Measurements from ENCODE around the gene MYRIP.
"Not testable (repeated sequence)": the region's sequence is repeated elsewhere in the genome, so short reads cannot be mapped to it uniquely, and the experiment has no call there.

MYRIP gene

DNA sequence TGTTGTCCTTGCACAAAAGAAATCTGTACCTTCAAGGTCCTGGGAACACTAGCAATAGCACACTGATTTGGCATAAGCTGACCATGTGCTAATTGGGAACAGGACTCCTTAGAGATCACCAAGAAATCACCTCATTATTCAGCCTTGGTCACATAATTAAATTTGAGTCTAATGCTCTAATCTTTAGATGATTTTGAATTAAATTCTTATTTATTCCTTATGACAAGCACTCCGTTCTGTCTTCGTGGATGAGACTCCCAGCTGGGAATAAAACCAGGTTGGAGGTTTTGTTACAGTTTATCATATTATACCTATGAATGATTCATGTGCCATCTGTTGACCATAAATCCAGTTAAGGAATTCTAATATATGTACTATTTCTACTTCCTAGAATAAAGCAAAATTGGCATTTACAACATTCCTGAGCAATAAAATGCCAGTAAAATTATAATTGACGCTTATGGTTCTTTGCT, 162.2 kb downstream of the MYRIP start:
- DNase-seq (ENCODE audit: low read depth), result no peak

DNA sequence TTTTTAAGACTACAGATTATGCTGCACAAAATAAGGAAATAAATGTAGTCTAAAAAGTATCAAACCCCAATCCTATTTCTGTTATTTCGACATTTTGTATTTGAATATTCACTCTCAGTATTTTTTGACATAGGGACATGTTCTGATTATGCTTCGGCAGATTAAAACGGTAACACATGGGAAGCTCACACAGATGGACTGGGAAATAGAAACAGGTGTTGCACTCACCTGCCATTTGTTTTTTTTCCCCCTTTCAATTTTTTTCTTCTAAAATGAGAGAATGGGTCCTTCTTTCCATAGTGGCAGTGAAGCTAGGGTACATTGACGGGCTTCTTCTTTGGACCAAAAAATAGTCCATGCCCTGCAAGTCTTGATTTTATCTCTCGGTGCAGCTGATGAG, 163.1 kb downstream of the MYRIP start:
- DNase-seq (ENCODE audit: low read depth), result no peak

DNA sequence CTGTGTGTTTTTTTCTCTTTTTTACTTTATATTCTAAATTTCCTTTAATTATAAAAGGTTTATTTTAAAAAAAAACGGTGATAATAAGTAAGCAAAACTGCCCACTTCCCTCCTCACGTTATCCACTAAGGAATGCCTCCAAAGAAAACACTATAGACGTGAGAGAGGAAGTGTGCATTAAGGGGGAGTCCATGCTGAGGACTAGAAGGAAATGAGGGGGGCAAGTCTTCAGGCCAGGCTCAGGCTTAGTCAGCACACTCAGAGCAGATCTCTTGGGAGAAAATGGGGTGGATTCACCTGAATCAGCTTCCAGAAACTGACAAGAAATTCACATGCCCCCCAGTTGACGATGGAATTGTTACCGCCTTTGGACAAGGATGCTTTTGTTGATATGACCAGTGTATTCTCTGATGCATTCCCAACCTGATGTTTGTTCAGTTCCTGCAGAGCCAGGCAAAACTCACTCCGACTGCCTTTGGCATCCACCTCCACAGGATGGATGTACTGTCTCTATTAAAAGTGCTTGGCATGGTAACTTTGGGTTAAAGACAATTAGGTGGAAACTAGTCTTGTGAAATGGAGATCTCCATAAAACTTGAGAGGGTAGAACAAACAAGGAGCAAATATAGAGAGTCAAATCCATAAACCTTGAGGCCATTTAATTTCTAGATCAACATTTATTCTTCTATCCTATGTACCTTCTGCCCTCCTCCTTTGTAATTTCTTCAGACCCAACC, 167.8 kb downstream of the MYRIP start:
- no peak for DNase-seq (ENCODE audit: low read depth)

- DNase-seq (ENCODE audit: low read depth), result no peak
Observed at GRCh38 chr3:39978308-39978707, 168.9 kb downstream of the MYRIP start.

DNA sequence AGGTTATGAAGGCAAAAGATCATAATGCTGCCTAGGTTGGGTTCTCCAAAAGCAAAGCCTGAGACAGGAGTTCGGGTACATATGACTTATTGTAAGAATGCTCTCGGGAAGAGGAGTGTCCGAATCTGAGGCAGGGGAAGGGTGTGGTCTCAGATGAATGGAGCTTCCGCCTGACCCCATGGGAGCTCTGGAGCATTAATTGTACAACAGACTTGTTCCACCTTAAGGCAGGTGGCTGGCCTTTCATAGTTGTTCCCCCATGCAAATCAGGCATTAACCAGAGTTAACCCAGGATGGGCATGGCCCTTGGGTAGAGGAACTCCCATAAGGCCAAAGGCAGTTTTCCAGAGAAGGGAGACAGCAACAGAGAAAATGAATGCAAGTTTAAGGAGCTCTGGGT, 170.6 kb downstream of the MYRIP start:
- DNase-seq (ENCODE audit: low read depth), result no peak

DNA sequence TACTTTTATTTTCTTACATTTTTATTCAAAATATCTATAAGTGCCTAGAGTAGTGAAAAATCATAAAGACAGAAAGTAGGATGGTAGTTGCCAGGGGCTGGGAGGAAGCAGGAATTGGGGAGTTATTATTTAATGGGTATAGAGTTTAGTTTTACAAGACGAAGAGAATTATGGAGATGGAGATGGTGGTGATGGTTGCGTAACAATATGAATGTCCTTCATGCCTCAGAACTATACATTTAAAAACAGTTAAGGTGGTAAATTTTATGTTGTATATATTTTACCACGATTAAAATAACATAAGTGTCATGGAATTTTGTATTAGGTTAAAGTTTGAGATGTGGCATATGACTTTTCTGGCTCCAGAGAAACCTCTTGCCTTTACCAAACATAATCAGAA, 171.4 kb downstream of the MYRIP start:
- DNase-seq (ENCODE audit: low read depth), result no peak

DNA sequence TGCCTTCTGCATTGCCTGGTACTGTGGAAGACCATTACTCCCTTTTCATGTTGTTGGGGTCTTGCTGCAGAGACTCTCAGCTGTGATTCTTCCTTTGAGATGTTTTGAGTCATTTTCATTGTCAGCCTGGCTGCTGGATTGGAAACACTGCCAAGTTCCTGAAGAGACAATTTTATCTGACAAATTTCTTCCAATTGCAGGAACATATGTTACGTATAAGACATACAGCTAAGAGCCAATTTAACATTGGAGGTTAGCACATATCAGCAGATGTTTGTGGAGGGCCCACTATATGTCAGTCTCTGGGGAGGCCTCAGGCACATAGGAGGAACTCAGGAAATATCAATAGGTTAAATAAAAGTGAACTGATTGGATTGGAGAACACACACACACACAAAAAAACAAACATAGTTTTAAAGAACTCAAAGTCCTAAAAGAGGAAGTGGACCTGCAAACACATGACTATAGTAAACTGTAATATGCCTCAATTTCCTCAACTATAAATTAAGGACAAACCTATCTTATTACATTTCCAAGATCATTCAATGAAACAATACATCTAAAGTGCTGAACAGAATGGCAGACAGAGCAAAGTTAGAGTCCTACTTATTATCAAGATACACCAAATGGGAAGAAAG, 172.3 kb downstream of the MYRIP start:
- no peak for DNase-seq (ENCODE audit: low read depth)

GRCh38 chr3:39982665-39983357, 173.4 kb downstream of the MYRIP start:
- DNase-seq (ENCODE audit: low read depth), result no peak

DNA sequence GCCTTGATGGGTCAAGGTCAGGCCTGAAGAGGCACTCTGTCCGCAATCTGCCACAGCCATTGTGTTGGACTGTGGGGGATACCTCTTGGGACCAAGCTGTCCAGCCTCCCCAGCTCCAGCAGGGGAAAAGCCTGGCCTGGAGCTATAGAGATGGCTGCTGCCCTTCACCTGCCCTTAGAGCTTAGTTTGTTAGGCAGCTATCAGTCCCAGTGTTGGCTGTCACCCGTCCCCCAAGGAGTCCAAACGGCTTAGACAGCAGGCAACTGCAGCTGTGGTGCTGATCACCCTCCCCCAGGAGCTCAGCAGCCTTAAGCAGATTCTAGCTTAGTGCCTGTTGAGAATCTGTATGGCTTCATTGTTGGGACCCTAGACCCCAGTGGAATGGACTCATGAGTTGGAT, 180.3 kb downstream of the MYRIP start:
- DNase-seq (ENCODE audit: low read depth), result no peak

DNA sequence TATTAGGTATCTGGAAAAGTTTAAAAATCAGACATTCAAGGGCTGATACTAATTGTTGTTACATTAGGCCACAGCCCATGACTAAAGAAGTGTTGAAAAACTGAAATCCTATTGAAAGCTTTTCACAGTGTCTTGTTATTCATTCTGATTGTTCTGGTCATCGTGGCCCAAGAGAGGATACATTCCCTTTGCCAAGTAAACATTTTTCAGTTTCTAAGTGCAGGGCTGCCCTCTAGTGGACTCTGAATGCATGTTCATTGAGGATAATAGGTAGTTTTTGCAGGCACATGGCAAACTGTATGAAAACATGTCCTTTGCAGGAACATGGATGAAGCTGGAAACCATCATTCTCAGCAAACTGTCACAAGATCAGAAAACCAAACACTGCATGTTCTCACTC, 181.1 kb downstream of the MYRIP start:
- no peak for DNase-seq (ENCODE audit: low read depth)

- no peak for DNase-seq (ENCODE audit: low read depth)
Observed at GRCh38 chr3:40008796-40009195, 199.4 kb downstream of the MYRIP start.

DNA sequence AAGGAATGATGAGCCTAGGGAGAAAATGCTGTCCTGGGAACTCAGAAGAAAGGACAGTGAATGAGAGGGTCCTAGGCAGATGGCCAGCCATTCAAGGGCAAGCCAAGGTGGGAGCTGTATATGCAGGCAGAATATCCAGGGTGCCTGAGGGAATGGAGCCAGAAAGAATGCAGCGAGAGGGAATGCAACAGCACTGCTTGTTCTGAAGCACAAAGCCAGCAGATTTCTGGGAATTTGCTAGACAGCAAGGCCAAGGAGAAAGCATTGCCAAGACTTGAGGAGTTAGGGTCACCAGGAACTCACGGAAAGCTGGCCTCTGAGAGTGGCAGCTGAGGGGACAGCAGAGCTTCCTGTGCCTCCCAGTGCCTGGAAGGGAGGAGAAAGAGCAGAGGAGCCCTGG, 200.6 kb downstream of the MYRIP start:
- DNase-seq (ENCODE audit: low read depth), result no peak

DNA sequence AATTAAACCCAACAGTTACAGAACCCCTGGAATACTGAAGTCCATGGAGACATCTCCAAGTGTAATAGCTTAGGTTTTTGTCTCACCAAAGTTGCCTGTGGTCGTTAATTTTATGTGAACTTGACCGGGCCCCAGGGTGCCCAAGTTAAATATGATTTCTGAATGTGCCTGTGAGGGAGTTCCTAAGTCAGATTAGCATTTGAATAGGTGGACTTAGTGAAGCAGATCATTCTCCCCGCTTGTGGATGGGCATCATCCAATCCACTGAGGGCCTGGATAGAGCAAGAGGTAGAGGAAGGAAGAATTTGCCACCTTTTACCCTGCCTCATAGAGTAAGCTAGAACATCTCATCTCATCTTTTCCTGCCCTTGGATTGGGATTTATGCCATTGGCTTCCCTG, 203.0 kb downstream of the MYRIP start:
- DNase-seq (ENCODE audit: low read depth), result no peak

- no peak for DNase-seq (ENCODE audit: low read depth)
Observed at GRCh38 chr3:40016391-40016790, 207.0 kb downstream of the MYRIP start.

GRCh38 chr3:40018369-40018768, 209.0 kb downstream of the MYRIP start:
- DNase-seq (ENCODE audit: low read depth), result no peak

- DNase-seq (ENCODE audit: low read depth), result no peak
Observed at GRCh38 chr3:40019376-40019775, 210.0 kb downstream of the MYRIP start.

DNA sequence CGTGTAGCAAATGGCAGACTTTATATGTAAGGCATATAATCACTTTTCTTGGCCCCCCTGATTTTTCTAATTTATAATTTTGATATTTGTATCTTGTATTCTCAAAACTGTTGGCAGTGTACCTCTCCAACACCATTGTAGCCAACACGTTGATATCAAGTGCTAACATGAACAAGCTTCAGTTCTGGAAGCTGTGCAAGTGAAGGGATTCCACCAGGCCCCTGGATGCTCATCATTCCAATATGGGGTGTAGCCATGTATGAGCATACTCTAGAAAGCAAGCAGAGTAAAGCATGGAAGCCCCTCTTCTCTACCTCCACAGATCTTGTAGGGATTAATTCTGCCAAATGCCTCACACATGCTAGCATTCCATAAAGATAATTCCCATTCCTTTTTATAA, 211.3 kb downstream of the MYRIP start:
- DNase-seq (ENCODE audit: low read depth), result no peak

- DNase-seq (ENCODE audit: low read depth), result no peak
Observed at GRCh38 chr3:40021338-40021737, 211.9 kb downstream of the MYRIP start.

- DNase-seq (ENCODE audit: low read depth), result no peak
Observed at GRCh38 chr3:40022297-40022827, 213.0 kb downstream of the MYRIP start.

DNA sequence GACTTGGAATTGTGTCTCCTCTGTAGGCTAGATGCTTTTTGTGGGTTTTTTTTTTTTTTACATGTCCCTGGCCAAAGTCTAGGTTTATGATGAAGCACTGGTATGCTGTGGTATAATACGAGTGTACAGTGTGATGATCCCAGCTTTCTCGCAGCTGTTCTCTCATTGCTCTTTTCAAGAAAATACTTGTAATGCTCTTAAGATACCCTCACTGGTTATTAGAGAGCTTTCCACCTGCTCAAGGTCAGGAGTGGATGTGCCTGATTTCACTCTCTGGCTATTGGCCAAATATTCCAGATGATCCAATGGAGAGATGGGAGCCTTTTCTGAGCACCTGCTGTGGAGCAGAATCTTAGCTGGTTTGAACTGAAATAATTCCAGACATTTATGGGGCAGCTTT, 215.1 kb downstream of the MYRIP start:
- DNase-seq (ENCODE audit: low read depth), result no peak

- DNase-seq (ENCODE audit: low read depth), result not testable (repeated sequence)
Observed at GRCh38 chr3:40025892-40026291, 216.5 kb downstream of the MYRIP start.

DNA sequence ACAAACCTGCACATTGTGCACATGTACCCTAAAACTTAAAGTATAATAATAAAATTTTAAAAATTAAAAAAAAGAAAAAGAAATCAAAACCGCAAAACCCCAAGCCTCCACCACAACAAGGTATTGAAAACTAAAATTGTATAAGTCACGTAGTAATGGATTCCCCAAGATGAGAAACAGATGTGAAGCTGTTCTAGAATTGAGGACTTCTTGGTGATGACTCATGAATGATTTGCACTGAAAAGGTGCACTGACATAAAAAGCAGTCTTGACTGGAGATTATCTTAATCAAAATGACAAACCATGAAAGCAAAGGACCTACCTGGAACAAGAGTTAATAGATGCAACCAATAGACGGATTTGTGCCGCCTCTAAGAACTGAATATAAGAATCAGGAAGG, 225.8 kb downstream of the MYRIP start:
- DNase-seq (ENCODE audit: low read depth), result no peak

GRCh38 chr3:40037582-40037981, 228.2 kb downstream of the MYRIP start:
- DNase-seq (ENCODE audit: low read depth), result no peak

Data from stimulated activated CD8-positive, alpha-beta memory T cell treated with anti-CD3 and anti-CD28 coated beads, Interleukin-15, amount 100 ng/mL, for 24 hours (primary cell).